Measurements from ENCODE around the gene TAOK2. TPM values are rescaled to one million over a fixed set of nuclear protein-coding genes. Genes with fewer than 3 reads are reported as not detected.

The TAOK2 gene
- total RNA-seq, 6 experiments from 2014 or later, result 15.8 to 19.6 (median 17.2) TPM

DNA sequence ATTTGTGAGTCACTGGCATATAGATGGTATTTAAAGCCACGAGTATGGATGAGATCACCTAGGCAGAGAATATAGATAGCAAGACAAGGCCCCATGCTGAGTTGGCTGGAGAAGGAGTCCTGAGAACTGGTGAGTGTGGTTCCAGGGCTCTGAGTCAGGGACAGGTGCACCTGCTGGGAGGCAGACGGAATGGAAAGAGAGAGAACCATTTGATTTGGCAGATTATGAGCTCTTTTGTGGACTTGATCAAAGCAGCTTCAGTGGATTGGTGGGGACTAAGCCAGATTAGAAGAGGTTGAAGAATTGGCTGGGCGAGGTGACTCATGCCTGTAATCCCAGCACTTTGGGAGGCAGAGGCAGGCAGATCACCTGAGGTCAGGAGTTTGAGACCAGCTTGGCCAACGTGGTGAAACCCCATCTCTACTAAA, 45.1 kb downstream of the TAOK2 start:
- no peak for DNase-seq
- H3K27ac ChIP-seq, result no peak overlapping the region
- no peak for TF ChIP-seq POLR2A (IDR thresholded peaks at IDR 0.05)
- TF ChIP-seq, protein P1, sequence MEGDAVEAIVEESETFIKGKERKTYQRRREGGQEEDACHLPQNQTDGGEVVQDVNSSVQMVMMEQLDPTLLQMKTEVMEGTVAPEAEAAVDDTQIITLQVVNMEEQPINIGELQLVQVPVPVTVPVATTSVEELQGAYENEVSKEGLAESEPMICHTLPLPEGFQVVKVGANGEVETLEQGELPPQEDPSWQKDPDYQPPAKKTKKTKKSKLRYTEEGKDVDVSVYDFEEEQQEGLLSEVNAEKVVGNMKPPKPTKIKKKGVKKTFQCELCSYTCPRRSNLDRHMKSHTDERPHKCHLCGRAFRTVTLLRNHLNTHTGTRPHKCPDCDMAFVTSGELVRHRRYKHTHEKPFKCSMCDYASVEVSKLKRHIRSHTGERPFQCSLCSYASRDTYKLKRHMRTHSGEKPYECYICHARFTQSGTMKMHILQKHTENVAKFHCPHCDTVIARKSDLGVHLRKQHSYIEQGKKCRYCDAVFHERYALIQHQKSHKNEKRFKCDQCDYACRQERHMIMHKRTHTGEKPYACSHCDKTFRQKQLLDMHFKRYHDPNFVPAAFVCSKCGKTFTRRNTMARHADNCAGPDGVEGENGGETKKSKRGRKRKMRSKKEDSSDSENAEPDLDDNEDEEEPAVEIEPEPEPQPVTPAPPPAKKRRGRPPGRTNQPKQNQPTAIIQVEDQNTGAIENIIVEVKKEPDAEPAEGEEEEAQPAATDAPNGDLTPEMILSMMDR (IDR thresholded peaks at IDR 0.05), result no peak
- intact Hi-C loops (cut with DNase I), result no loop called here
- no peak for ATAC-seq
- H3K36me3 ChIP-seq, result no peaks in the 10 kb centered on the region
- no peaks in the 10 kb centered on the region for H3K27me3 ChIP-seq
- H3K4me3 ChIP-seq, result no peak overlapping the region
- peaks cover 0 to 9% (median 0%) of the 10 kb centered on the region in 4 donors for H3K4me1 ChIP-seq
- 61% methylated on average over 3 of the region's 4 CpGs for WGBS (ENCODE audit: insufficient coverage, low coverage, low lambda C conversion rate, missing lambda C conversion rate)
- no peaks in the 10 kb centered on the region for H3K9me3 ChIP-seq

DNA sequence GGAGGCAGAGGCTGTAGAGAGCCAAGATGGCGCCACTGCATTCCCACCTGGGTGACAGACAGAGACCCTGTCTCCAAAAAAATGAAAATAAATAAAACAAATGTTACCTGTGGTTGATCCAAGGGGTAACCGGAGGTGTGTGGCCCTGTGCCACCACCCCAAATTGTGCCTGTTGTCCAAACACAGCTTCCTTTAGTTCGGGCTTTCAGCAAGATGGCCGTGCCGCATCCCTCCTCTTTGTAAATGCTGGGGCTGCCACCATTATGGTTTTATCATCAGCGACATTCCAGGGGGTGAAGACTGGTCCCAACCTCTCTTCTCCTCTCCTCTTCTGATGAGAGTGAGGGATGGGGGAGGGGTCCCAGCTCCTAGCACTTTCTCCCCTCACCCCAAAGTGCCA, 49.2 kb downstream of the TAOK2 start, which contains the start of gene C16orf92:
TSS of gene C16orf92 (plus strand) at position 312 of the 400 bp plus-strand sequence. CDS start 143 bp downstream, outside the sequence.
- ATAC-seq (no peak), DNase-seq (no peak)
- peaks cover 0 to 9% (median 0%) of the 10 kb centered on the region in 4 donors for H3K4me1 ChIP-seq
- H3K27me3 ChIP-seq, result no peaks in the 10 kb centered on the region
- no peak for TF ChIP-seq POLR2A (IDR thresholded peaks at IDR 0.05)
- TF ChIP-seq, protein P1 (IDR thresholded peaks at IDR 0.05), result no peak
- WGBS (ENCODE audit: insufficient coverage, low coverage, low lambda C conversion rate, missing lambda C conversion rate), result 82% methylated on average over 4 of the region's 6 CpGs
- H3K9me3 ChIP-seq, result no peaks in the 10 kb centered on the region
- H3K27ac ChIP-seq, result no peak within 1 kb of the TSS
- intact Hi-C loops (cut with DNase I), result loop anchor here in 1 of 2 donors (10.0 kb wide), 2 partner anchors 148 to 328 kb away; no protein-coding TSS in a partner anchor
- no peaks in the 10 kb centered on the region for H3K36me3 ChIP-seq
- H3K4me3 ChIP-seq, result no peak within 1 kb of the TSS

DNA sequence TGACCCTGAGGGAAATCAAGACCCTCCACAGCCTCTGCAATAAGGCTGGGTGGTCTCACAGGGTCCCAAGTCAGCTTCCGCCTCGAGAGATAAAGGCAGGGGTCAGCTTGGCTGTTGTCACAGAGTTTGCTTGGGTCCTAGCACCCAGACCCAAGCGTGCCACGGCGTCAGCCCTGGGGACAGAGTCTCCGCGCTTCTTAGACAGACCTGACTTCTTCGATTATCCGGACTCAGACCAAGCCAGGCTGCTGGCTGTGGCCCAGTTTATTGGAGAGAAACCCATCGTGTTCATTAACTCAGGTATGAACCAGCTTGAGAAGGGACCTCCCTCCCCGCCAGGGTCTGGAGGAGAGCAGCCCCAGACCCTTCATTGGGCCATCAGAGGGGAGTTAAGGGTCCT, 49.9 kb downstream of the TAOK2 start:
- no peaks in the 10 kb centered on the region for H3K36me3 ChIP-seq
- peaks cover 0 to 9% (median 0%) of the 10 kb centered on the region in 4 donors for H3K4me1 ChIP-seq
- intact Hi-C loops (cut with DNase I), result loop anchor here in 1 of 2 donors (10.0 kb wide), 2 partner anchors 149 to 329 kb away; no protein-coding TSS in a partner anchor
- ATAC-seq, result no peak
- H3K27ac ChIP-seq, result no peak overlapping the region
- H3K9me3 ChIP-seq, result no peaks in the 10 kb centered on the region
- WGBS (ENCODE audit: insufficient coverage, low coverage, low lambda C conversion rate, missing lambda C conversion rate), result no CpG with 5 or more reads among the region's 11 CpGs
- no peaks in the 10 kb centered on the region for H3K27me3 ChIP-seq
- DNase-seq, result no peak
- no peak overlapping the region for H3K4me3 ChIP-seq
- TF ChIP-seq POLR2A (IDR thresholded peaks at IDR 0.05), result no peak
- TF ChIP-seq, protein P1 (IDR thresholded peaks at IDR 0.05), result no peak

DNA sequence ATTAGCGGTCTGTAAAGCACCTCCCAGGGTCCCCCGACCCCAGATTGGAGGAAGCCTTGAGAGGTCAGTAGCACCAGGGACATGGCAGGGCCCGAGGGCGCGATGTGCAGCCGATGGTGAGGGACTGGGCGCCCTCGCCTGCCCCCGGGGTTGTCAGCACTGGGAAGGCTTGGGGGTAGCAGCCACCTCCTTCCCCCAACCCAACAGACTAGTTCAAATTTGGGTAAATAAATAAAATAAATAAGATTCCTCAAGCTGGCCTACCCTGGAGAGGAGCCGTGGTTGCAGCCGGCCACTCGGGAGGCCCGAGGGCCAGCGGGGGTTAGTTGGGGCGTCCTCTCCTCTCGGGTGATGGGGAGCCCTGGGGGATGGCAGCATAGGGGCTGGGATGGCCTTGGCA, 50.8 kb downstream of the TAOK2 start:
- Histone ChIP-seq H3K27me3 (no peaks in the 10 kb centered on the region), H3K4me3 (no peak overlapping the region), H3K27ac (no peak overlapping the region), H3K9me3 (no peaks in the 10 kb centered on the region), H3K4me1 (peaks cover 0 to 9% (median 0%) of the 10 kb centered on the region in 4 donors), H3K36me3 (no peaks in the 10 kb centered on the region)
- TF ChIP-seq, protein P1 (IDR thresholded peaks at IDR 0.05), result no peak
- TF ChIP-seq POLR2A (IDR thresholded peaks at IDR 0.05), result no peak
- intact Hi-C loops (cut with DNase I), result loop anchor here in 1 of 2 donors (10.0 kb wide), 2 partner anchors 150 to 330 kb away; no protein-coding TSS in a partner anchor
- 40% methylated on average over 2 of the region's 16 CpGs for whole genome bisulfite sequencing (ENCODE audit: insufficient coverage, low coverage, low lambda C conversion rate, missing lambda C conversion rate)
- no peak for ATAC-seq
- no peak for DNase-seq

Data from right lobe of liver (tissue), 6 donors.